A204.1 (cell line): Measurements from ENCODE around the gene FOXL3.

Experiments
- FAIRE-seq: peaks from 2 replicates; lab custom pipeline; 2012; peaks lifted over from hg19 to GRCh38; lab: Jason Lieb, UNC

Gene FOXL3

GRCh38 chr7:303425-303824 is 13.5 kb downstream of the FOXL3 start:
- no peak for FAIRE-seq

GRCh38 chr7:303884-304573 is 14.1 kb downstream of the FOXL3 start:
- FAIRE-seq = no peak

GRCh38 chr7:304574-305409 is 14.8 kb downstream of the FOXL3 start:
- FAIRE-seq = no peak

- FAIRE-seq = no peak
Measured at GRCh38 chr7:305410-306151, 15.6 kb downstream of the FOXL3 start.

- peak; percentile 25 for FAIRE-seq
Measured at GRCh38 chr7:307970-308369, 18.0 kb downstream of the FOXL3 start.

- FAIRE-seq = no peak
Measured at GRCh38 chr7:309586-310228, 19.7 kb downstream of the FOXL3 start.

- FAIRE-seq = no peak
Measured at GRCh38 chr7:311131-311680, 21.2 kb downstream of the FOXL3 start.

GRCh38 chr7:311796-312195 is 21.8 kb downstream of the FOXL3 start:
- no peak for FAIRE-seq

- no peak for FAIRE-seq
Measured at GRCh38 chr7:312424-312823, 22.5 kb downstream of the FOXL3 start.

- no peak for FAIRE-seq
Measured at GRCh38 chr7:314853-315252, 24.9 kb downstream of the FOXL3 start.

GRCh38 chr7:315516-316265 is 25.7 kb downstream of the FOXL3 start:
- FAIRE-seq = no peak

GRCh38 chr7:317643-318405 is 27.9 kb downstream of the FOXL3 start:
- no peak for FAIRE-seq

GRCh38 chr7:318476-318875 is 28.5 kb downstream of the FOXL3 start:
- FAIRE-seq = no peak

GRCh38 chr7:318878-319661 is 29.1 kb downstream of the FOXL3 start:
- no peak for FAIRE-seq

- no peak for FAIRE-seq
Measured at GRCh38 chr7:320297-320696, 30.3 kb downstream of the FOXL3 start.

GRCh38 chr7:322111-322671 is 32.2 kb downstream of the FOXL3 start:
- FAIRE-seq = no peak

- no peak for FAIRE-seq
Measured at GRCh38 chr7:322708-323111, 32.7 kb downstream of the FOXL3 start.

GRCh38 chr7:323410-323809 is 33.4 kb downstream of the FOXL3 start:
- no peak for FAIRE-seq

GRCh38 chr7:324011-324410 is 34.0 kb downstream of the FOXL3 start:
- no peak for FAIRE-seq
